ENCODE results near the gene AHNAK. TPM values are rescaled to one million over a fixed set of nuclear protein-coding genes. Genes with fewer than 3 reads are reported as not detected.

The AHNAK gene
- total and polyA plus RNA-seq, 2 donors (not counting 1 experiment from before 2014, with no cell fraction given): 220 to 762 TPM

- Histone ChIP-seq H3K9ac (ENCODE audit: insufficient read depth, low read length) (no peak overlapping the region), H3K9me3 (ENCODE audit: control insufficient read depth, insufficient read depth, low read depth, low read length) (no peaks in the 10 kb centered on the region), H3K36me3 (ENCODE audit: control insufficient read depth, insufficient read depth, low read length) (no peaks in the 10 kb centered on the region), H3K27ac (ENCODE audit: insufficient read depth, low read length) (no peak overlapping the region), H2AFZ (ENCODE audit: low read length) (no peak overlapping the region), H4K20me1 (ENCODE audit: control insufficient read depth, extremely low read depth, insufficient read depth, low read length) (no peaks in the 10 kb centered on the region), H3K79me2 (ENCODE audit: control insufficient read depth, insufficient read depth, low read length) (no peaks in the 10 kb centered on the region), H3K27me3 (ENCODE audit: control insufficient read depth, insufficient read depth, low read length) (no peaks in the 10 kb centered on the region), H3K4me2 (ENCODE audit: extremely low read depth, insufficient read depth, low read length) (no peak overlapping the region), H3K4me1 (ENCODE audit: control insufficient read depth, extremely low read depth, insufficient read depth, low read length) (peaks cover 3% of the 10 kb centered on the region), H3K4me3 (replicated peaks in 1 of 4; ENCODE audit: control extremely low read depth in 1 of 4, insufficient read depth in 1 of 4, low read depth in 3 of 4, low read length in 4 of 4) (no peak overlapping the region)
- TF ChIP-seq EZH2 (IDR thresholded peaks at IDR 0.05; ENCODE audit: low read length, missing control alignments) (no peak), CTCF (conservative IDR thresholded peaks at IDR 0.05 in 1 of 2, IDR thresholded peaks at IDR 0.05 in 1 of 2; ENCODE audit: low read depth in 1 of 2, low read length in 2 of 2) (no peak)
- no peak for DNase-seq (ENCODE audit: low read depth in 2 of 2)
Observed at GRCh38 chr11:62506413-62507124, 40.0 kb downstream of the AHNAK start.

- H3K4me1 ChIP-seq (ENCODE audit: control insufficient read depth, extremely low read depth, insufficient read depth, low read length): peaks cover 3% of the 10 kb centered on the region
- H3K36me3 ChIP-seq (ENCODE audit: control insufficient read depth, insufficient read depth, low read length): no peaks in the 10 kb centered on the region
- H3K27ac ChIP-seq (ENCODE audit: insufficient read depth, low read length): no peak overlapping the region
- H3K4me3 ChIP-seq (replicated peaks in 1 of 4; ENCODE audit: control extremely low read depth in 1 of 4, insufficient read depth in 1 of 4, low read depth in 3 of 4, low read length in 4 of 4): peak overlapping the region in 1 of 4 experiments; percentile 25
- H3K27me3 ChIP-seq (ENCODE audit: control insufficient read depth, insufficient read depth, low read length): no peaks in the 10 kb centered on the region
- DNase-seq (ENCODE audit: low read depth in 2 of 2): no peak
- no peak overlapping the region for H3K9ac ChIP-seq (ENCODE audit: insufficient read depth, low read length)
- H2AFZ ChIP-seq (ENCODE audit: low read length): no peak overlapping the region
- H3K79me2 ChIP-seq (ENCODE audit: control insufficient read depth, insufficient read depth, low read length): no peaks in the 10 kb centered on the region
- H4K20me1 ChIP-seq (ENCODE audit: control insufficient read depth, extremely low read depth, insufficient read depth, low read length): no peaks in the 10 kb centered on the region
- no peak for TF ChIP-seq EZH2 (IDR thresholded peaks at IDR 0.05; ENCODE audit: low read length, missing control alignments)
- no peak for TF ChIP-seq CTCF (conservative IDR thresholded peaks at IDR 0.05 in 1 of 2, IDR thresholded peaks at IDR 0.05 in 1 of 2; ENCODE audit: low read depth in 1 of 2, low read length in 2 of 2)
- peak overlapping the region; percentile 11 for H3K4me2 ChIP-seq (ENCODE audit: extremely low read depth, insufficient read depth, low read length)
- H3K9me3 ChIP-seq (ENCODE audit: control insufficient read depth, insufficient read depth, low read depth, low read length): no peaks in the 10 kb centered on the region
Observed at GRCh38 chr11:62505440-62506091, 41.0 kb downstream of the AHNAK start.

GRCh38 chr11:62505059-62505439 lies 41.6 kb downstream of the AHNAK start:
- Histone ChIP-seq H3K9me3 (ENCODE audit: control insufficient read depth, insufficient read depth, low read depth, low read length) (no peaks in the 10 kb centered on the region), H3K27me3 (ENCODE audit: control insufficient read depth, insufficient read depth, low read length) (no peaks in the 10 kb centered on the region), H3K27ac (ENCODE audit: insufficient read depth, low read length) (no peak overlapping the region), H3K36me3 (ENCODE audit: control insufficient read depth, insufficient read depth, low read length) (no peaks in the 10 kb centered on the region), H3K79me2 (ENCODE audit: control insufficient read depth, insufficient read depth, low read length) (no peaks in the 10 kb centered on the region), H3K4me1 (ENCODE audit: control insufficient read depth, extremely low read depth, insufficient read depth, low read length) (peaks cover 3% of the 10 kb centered on the region), H3K9ac (ENCODE audit: insufficient read depth, low read length) (no peak overlapping the region), H2AFZ (ENCODE audit: low read length) (no peak overlapping the region), H4K20me1 (ENCODE audit: control insufficient read depth, extremely low read depth, insufficient read depth, low read length) (no peaks in the 10 kb centered on the region), H3K4me3 (replicated peaks in 1 of 4; ENCODE audit: control extremely low read depth in 1 of 4, insufficient read depth in 1 of 4, low read depth in 3 of 4, low read length in 4 of 4) (peak overlapping the region in 1 of 4 experiments; percentile 25), H3K4me2 (ENCODE audit: extremely low read depth, insufficient read depth, low read length) (no peak overlapping the region)
- TF ChIP-seq EZH2 (IDR thresholded peaks at IDR 0.05; ENCODE audit: low read length, missing control alignments) (no peak), CTCF (conservative IDR thresholded peaks at IDR 0.05 in 1 of 2, IDR thresholded peaks at IDR 0.05 in 1 of 2; ENCODE audit: low read depth in 1 of 2, low read length in 2 of 2) (no peak)
- no peak for DNase-seq (ENCODE audit: low read depth in 2 of 2)

Measured in fibroblast of lung (primary cell).